ENCODE data around the gene FIBCD1. TPM values are rescaled to one million over a fixed set of nuclear protein-coding genes. Genes with fewer than 3 reads are reported as not detected.
A peak's percentile ranks its signal among the peaks of the same experiment; 100 is the strongest.

FIBCD1 gene
- total and polyA plus RNA-seq, 9 of the 15 experiments (the other 6 are each of a cell fraction or from before 2014, with no cell fraction given), result 0.53 to 1.2 (median 0.95) TPM; not detected in 4

- no peak overlapping the region for H3K27ac ChIP-seq (ENCODE audit: extremely low read depth, low read depth, low read length)
- intact Hi-C loops (cut with micrococcal nuclease), result no loop called here
- H3K27me3 ChIP-seq (ENCODE audit: control insufficient read depth in 2 of 2, insufficient read depth in 2 of 2, low read length in 2 of 2), result peaks cover 95 to 100% of the 10 kb centered on the region in 2 experiments
Measured at GRCh38 chr9:130923611-130924447, 15.2 kb downstream of the FIBCD1 start.

More at GRCh38 chr9:130923611-130924447, 15.2 kb downstream of the FIBCD1 start:
- peaks cover 82% of the 10 kb centered on the region for H4K20me1 ChIP-seq (replicated peaks; ENCODE audit: control insufficient read depth, insufficient read depth, low read length)
- no TSS peak for BruUV-seq (replicated peaks)
- in situ Hi-C loops (cut with MboI), result no loop called here
- ChIA-PET POLR2A (interaction anchor here (0.5 to 26.8 kb wide), 7 partner anchors 1 to 75 kb away, joined by 3 to 582 read pairs (median 4); no protein-coding TSS in a partner anchor), CTCF (ENCODE audit: low intra/inter-chr PET ratio) (interaction anchor here (0.6 kb wide), 1 partner anchor 86 kb away, joined by 3 read pairs; no protein-coding TSS in a partner anchor)
- H3K79me2 ChIP-seq (ENCODE audit: control insufficient read depth, insufficient read depth, low read length), result no peaks in the 10 kb centered on the region
- no peak overlapping the region for H2AFZ ChIP-seq (ENCODE audit: low read depth, low read length)
- H3K4me2 ChIP-seq (ENCODE audit: insufficient read depth, low read length), result no peak overlapping the region
- peaks cover 0 to 49% of the 10 kb centered on the region in 2 experiments; a peak in 1 of 5 replicates for H3K4me1 ChIP-seq (replicated peaks in 1 of 2; ENCODE audit: control insufficient read depth in 2 of 2, insufficient read depth in 2 of 2, low read length in 2 of 2)
- no peaks in the 10 kb centered on the region for H3K9me1 ChIP-seq (ENCODE audit: control insufficient read depth, insufficient read depth, low read length)
- DNase-seq (ENCODE audit: extremely low read depth in 1 of 4, low spot score in 3 of 4) (peak in 2 of 4 experiments; percentile 65 to 75), ATAC-seq (peak; percentile 2; the same call in 2 of the 3 replicates), FAIRE-seq (no peak)
- TF ChIP-seq SMC3 (conservative IDR thresholded peaks at IDR 0.05; ENCODE audit: insufficient read depth, low read depth, low read length), result 0 out of 2 replicates have a peak, but pooled peaks have one; percentile 14
- no peak for TF ChIP-seq FUS (optimal IDR thresholded peaks at IDR 0.05; ENCODE audit: low read depth, low read length)
- TF ChIP-seq CTBP1 (IDR thresholded peaks at IDR 0.05; ENCODE audit: borderline replicate concordance), result no peak
- TF ChIP-seq ZNF134 (CRISPR knock-in tag; conservative IDR thresholded peaks at IDR 0.05), result no peak
- no peak for TF ChIP-seq CBFA2T2 (conservative IDR thresholded peaks at IDR 0.05)
- no peak for TF ChIP-seq ZNF212 (CRISPR knock-in tag; IDR thresholded peaks at IDR 0.05)
- 0 out of 2 replicates have a peak, but pooled peaks have one; percentile 5 for TF ChIP-seq CHD2 (IDR thresholded peaks at IDR 0.05; ENCODE audit: low read depth, low read length)
- 0 out of 2 replicates have a peak, but pooled peaks have one; percentile 58 for TF ChIP-seq ZKSCAN1 (IDR thresholded peaks at IDR 0.05; ENCODE audit: low read depth, low read length)
- no peak for TF ChIP-seq ZNF699 (CRISPR knock-in tag; IDR thresholded peaks at IDR 0.05; ENCODE audit: insufficient replicate concordance)
- no peak for TF ChIP-seq ZNF507 (tag; conservative IDR thresholded peaks at IDR 0.05)
- TF ChIP-seq XRCC3 (IDR thresholded peaks at IDR 0.05), result no peak
- TF ChIP-seq, protein P1, sequence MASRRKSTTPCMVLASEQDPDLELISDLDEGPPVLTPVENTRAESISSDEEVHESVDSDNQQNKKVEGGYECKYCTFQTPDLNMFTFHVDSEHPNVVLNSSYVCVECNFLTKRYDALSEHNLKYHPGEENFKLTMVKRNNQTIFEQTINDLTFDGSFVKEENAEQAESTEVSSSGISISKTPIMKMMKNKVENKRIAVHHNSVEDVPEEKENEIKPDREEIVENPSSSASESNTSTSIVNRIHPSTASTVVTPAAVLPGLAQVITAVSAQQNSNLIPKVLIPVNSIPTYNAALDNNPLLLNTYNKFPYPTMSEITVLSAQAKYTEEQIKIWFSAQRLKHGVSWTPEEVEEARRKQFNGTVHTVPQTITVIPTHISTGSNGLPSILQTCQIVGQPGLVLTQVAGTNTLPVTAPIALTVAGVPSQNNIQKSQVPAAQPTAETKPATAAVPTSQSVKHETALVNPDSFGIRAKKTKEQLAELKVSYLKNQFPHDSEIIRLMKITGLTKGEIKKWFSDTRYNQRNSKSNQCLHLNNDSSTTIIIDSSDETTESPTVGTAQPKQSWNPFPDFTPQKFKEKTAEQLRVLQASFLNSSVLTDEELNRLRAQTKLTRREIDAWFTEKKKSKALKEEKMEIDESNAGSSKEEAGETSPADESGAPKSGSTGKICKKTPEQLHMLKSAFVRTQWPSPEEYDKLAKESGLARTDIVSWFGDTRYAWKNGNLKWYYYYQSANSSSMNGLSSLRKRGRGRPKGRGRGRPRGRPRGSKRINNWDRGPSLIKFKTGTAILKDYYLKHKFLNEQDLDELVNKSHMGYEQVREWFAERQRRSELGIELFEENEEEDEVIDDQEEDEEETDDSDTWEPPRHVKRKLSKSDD (conservative IDR thresholded peaks at IDR 0.05; ENCODE audit: low read length), result 0 out of 2 replicates have a peak, but pooled peaks have one; percentile 29
- 5% methylated on average over 42 of the region's 42 CpGs for WGBS (ENCODE audit: insufficient coverage, low coverage, missing lambda C conversion rate)
- no peaks in the 10 kb centered on the region for H3K36me3 ChIP-seq (ENCODE audit: control insufficient read depth, insufficient read depth, low read length)
- no peaks in the 10 kb centered on the region for H3K9me3 ChIP-seq (replicated peaks; ENCODE audit: control insufficient read depth, insufficient read depth, low read depth, low read length)
- H3K9ac ChIP-seq (ENCODE audit: insufficient read depth in 1 of 2, low read depth in 2 of 2, low read length in 2 of 2), result peak overlapping the region in 1 of 2 experiments; percentile 13; a peak in 1 of 4 replicates
- H3K4me3 ChIP-seq, result no peak overlapping the region

Measured in K562 (cell line).